ENCODE results near the gene ZNF76. TPM values are rescaled to one million over a fixed set of nuclear protein-coding genes. Genes with fewer than 3 reads are reported as not detected.
A peak's percentile ranks its signal among the peaks of the same experiment; 100 is the strongest.

ZNF76 gene
- polyA plus RNA-seq (2012; ENCODE audit: insufficient read length, low read depth): 40.1 TPM

DNA sequence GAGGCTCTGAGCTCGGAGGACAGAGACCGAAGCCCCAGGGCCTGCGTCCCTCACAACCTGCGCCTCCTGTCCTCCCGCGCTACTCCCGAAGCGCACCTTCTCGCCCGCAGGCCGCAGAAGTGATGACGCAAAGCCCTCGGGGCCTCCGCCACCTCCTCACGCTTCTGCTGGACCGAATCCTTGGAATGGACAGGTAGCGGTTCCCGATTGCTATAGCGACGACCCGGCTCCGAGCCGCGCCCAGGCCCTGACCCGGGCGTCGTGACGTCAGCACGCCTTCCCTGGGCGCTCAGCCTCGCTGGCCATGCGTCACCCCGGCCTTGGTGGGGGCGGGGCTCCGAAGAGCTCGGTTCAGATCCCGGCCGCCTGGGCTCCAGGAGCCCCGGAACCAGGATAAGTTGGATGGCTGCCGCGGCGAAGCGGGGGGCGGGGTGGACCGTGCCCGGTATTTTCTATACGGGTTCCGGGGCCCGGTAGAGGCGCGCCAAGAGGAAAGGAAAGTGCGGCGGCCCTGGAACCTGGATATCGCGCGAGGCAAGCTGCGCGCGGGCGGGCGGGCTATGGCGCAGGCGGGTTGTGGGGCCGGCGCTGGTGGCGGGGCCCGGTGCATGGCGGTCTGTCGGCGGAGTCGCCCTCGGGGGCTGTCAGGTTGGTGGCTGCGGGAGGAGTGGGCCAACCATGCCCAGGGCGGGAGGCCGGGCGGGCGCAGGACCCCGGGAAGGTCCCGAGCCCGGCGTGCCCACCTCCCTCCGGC lies at the start of gene ZNF76:
Gene ZNF76, plus strand, starts transcription at position 542 of the 754 bp plus-strand sequence. CDS start 21,417 bp downstream, outside the sequence.
- TF ChIP-seq TAF1 (IDR thresholded peaks at IDR 0.05; ENCODE audit: borderline replicate concordance, insufficient read depth, low read length) (peak; percentile 83), SIN3A (IDR thresholded peaks at IDR 0.05; ENCODE audit: borderline replicate concordance, insufficient read depth, low read length) (peak; percentile 28; the same call in 1 of the 2 replicates), POLR2AphosphoS5 (IDR thresholded peaks at IDR 0.05; ENCODE audit: low read depth, low read length) (peak; percentile 83), FOXP2 (optimal IDR thresholded peaks at IDR 0.05; ENCODE audit: borderline replicate concordance, extremely low read depth, extremely low read length, insufficient read depth) (peak; percentile 92)
- TF ChIP-seq, protein P1, sequence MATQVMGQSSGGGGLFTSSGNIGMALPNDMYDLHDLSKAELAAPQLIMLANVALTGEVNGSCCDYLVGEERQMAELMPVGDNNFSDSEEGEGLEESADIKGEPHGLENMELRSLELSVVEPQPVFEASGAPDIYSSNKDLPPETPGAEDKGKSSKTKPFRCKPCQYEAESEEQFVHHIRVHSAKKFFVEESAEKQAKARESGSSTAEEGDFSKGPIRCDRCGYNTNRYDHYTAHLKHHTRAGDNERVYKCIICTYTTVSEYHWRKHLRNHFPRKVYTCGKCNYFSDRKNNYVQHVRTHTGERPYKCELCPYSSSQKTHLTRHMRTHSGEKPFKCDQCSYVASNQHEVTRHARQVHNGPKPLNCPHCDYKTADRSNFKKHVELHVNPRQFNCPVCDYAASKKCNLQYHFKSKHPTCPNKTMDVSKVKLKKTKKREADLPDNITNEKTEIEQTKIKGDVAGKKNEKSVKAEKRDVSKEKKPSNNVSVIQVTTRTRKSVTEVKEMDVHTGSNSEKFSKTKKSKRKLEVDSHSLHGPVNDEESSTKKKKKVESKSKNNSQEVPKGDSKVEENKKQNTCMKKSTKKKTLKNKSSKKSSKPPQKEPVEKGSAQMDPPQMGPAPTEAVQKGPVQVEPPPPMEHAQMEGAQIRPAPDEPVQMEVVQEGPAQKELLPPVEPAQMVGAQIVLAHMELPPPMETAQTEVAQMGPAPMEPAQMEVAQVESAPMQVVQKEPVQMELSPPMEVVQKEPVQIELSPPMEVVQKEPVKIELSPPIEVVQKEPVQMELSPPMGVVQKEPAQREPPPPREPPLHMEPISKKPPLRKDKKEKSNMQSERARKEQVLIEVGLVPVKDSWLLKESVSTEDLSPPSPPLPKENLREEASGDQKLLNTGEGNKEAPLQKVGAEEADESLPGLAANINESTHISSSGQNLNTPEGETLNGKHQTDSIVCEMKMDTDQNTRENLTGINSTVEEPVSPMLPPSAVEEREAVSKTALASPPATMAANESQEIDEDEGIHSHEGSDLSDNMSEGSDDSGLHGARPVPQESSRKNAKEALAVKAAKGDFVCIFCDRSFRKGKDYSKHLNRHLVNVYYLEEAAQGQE (IDR thresholded peaks at IDR 0.05; ENCODE audit: insufficient read depth in 1 of 2, low read depth in 2 of 2, low read length in 2 of 2): peak in 1 of 2 experiments; percentile 5; a peak in 1 of 4 replicates

DNA sequence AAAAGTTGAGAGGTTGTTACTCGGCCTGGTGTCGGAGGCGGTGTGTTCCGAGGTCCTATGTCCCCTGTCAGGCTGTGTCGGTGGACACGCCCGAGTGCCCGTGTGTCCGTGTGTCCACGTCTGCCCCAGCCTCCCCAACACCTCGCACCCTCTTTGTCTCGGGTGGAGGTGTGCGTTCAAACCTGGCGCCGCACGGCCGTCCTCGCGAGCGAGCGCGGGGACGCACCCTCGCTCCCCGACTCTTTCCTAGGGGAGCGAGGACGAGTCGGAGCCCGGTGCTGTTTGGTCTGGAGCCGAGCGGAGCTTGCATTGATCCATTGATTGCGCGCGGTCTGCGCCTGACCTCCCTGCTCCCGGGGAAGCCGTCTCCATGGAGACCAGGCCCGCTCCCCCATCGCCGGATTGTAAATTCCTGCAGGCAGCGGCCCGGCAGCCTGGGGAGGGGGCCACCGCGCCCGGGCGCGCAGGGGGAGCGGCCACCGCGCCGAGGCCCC lies 46.2 kb upstream of the ZNF76 start:
- TF ChIP-seq FOXP2 (optimal IDR thresholded peaks at IDR 0.05; ENCODE audit: borderline replicate concordance, extremely low read depth, extremely low read length, insufficient read depth): no peak
- no peak for TF ChIP-seq TAF1 (IDR thresholded peaks at IDR 0.05; ENCODE audit: borderline replicate concordance, insufficient read depth, low read length)
- TF ChIP-seq SIN3A (IDR thresholded peaks at IDR 0.05; ENCODE audit: borderline replicate concordance, insufficient read depth, low read length): no peak
- TF ChIP-seq, protein P1 (IDR thresholded peaks at IDR 0.05; ENCODE audit: insufficient read depth in 1 of 2, low read depth in 2 of 2, low read length in 2 of 2): no peak
- no peak for TF ChIP-seq POLR2AphosphoS5 (IDR thresholded peaks at IDR 0.05; ENCODE audit: low read depth, low read length)

DNA sequence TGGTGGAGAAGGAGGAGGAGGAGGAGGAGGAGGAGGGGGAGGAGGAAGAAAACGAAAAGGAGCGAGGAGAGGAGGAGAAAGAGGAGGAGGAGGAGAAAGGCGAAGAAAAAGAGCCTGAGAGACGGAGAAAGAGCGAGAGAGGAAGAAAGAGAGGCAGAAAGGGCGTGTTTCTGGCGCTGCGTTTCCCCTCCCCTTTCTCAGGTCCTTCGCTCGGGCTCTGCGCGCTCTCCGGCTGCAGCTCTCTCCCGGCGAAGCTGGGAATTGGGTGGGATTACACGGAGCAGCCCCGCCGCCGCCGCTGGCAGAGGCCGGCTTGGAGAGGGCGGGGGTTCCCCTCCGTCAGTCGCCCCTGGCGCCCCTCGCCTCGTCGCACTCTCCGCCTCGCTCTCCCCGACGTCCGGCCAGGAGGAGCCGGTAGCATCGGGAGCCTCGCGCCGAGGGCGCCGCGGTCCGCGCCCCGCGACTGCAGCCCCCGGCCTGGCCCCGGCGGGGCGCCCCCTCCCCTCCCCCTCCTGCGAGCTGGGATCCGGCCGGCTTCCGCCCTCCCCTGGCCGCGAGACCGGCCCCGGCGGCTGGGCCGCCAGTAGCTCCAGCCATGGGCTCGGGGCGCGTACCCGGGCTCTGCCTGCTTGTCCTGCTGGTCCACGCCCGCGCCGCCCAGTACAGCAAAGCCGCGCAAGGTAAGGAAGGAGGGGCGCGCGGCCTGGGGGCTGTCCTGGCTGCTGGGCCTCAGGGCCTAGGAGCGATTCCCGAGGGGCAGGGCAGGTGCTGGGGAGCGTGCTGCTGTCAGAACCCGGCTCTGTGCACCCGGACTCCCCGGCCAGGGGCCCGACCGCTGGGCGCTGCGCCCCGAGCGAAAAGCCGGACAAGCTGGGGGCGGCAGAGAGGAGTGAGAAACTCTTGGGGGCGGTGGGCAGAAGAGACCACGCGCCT lies 45.4 kb upstream of the ZNF76 start, which contains the start of gene SCUBE3:
Gene SCUBE3, plus strand, starts transcription at position 133 of the 933 bp plus-strand sequence. Its CDS starts 463 bp downstream, at position 596.
- TF ChIP-seq SIN3A (IDR thresholded peaks at IDR 0.05; ENCODE audit: borderline replicate concordance, insufficient read depth, low read length) (no peak), POLR2AphosphoS5 (IDR thresholded peaks at IDR 0.05; ENCODE audit: low read depth, low read length) (no peak), TAF1 (IDR thresholded peaks at IDR 0.05; ENCODE audit: borderline replicate concordance, insufficient read depth, low read length) (no peak), FOXP2 (optimal IDR thresholded peaks at IDR 0.05; ENCODE audit: borderline replicate concordance, extremely low read depth, extremely low read length, insufficient read depth) (peak; percentile 27)

DNA sequence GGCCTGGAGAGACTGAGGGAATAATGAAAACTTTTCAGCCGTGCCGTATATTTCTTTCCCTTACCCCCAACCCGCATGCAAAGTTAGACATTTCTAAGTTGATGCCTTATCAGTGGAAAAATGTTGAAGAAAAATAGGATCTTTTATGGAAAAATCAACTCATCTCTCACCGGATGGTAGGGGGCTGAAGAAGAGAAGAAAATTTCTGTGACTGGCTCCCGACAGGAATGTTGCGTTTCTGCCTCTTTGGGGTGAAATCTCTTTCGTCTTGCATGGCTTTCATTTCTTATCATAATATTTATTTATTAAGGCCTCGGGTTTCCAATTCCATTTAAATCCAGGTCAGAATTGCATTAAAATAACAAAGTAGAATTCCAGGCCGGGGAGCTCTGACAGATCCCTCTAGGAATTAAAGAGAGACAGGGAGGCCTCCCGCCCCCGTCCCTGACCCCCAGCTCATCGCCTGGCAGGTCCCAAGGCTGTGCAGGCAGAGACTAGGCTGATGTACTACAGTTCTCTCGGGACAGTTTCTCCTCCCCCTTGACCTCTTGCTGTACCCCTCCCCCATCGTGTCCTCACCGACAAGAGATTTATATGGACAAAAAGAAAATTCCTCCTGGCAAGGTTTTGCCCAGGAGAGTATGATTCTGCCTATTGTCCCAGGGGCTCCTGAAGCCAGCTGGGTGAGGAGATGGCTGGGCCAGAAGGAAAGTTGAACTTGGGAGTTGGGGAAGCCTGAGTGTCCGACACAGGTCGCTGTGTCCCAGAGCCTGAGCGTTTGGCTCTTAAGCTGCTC lies 44.5 kb upstream of the ZNF76 start:
- TF ChIP-seq SIN3A (IDR thresholded peaks at IDR 0.05; ENCODE audit: borderline replicate concordance, insufficient read depth, low read length) (no peak), POLR2AphosphoS5 (IDR thresholded peaks at IDR 0.05; ENCODE audit: low read depth, low read length) (no peak), FOXP2 (optimal IDR thresholded peaks at IDR 0.05; ENCODE audit: borderline replicate concordance, extremely low read depth, extremely low read length, insufficient read depth) (no peak), TAF1 (IDR thresholded peaks at IDR 0.05; ENCODE audit: borderline replicate concordance, insufficient read depth, low read length) (no peak)
- TF ChIP-seq, protein P1 (IDR thresholded peaks at IDR 0.05; ENCODE audit: insufficient read depth in 1 of 2, low read depth in 2 of 2, low read length in 2 of 2): no peak

Data from PFSK-1 (cell line).